Thoracic aorta (tissue), 2 donors: ENCODE results near the gene CYCS. TPM values are rescaled to one million over a fixed set of nuclear protein-coding genes. Genes with fewer than 3 reads are reported as not detected.

Source experiments
- ATAC-seq: fragments of 150-250 bp; one replicate; pipeline ENCODE4 v1.8.0; 2017; ENCODE audit warnings: low read depth; ENCODE audit not compliant: insufficient number of reproducible peaks, low FRiP score
- DNase-seq: peaks from one replicate; pipeline ENCODE4 v3.0.0-alpha.2; 2020; ENCODE audit warnings: low spot score
- H3K27ac ChIP-seq, 2 donors: fragments of 200-600 bp; sonication (generic); 1 replicate in 1 of 2; 2 replicates in 1 of 2; pipeline ENCODE4 v1.5.1; 2016; ENCODE audit warnings: mild to moderate bottlenecking in 2 of 2, moderate library complexity in 2 of 2
- H3K27me3 ChIP-seq: fragments of 200-600 bp; sonication (generic); replicated peaks from 2 replicates; pipeline ENCODE4 v1.6.0; 2016; ENCODE audit warnings: mild to moderate bottlenecking; ENCODE audit not compliant: insufficient read depth
- H3K36me3 ChIP-seq: fragments of 200-600 bp; sonication (generic); one replicate; pipeline ENCODE4 v1.5.1; 2016
- H3K4me1 ChIP-seq, 2 donors: fragments of 200-600 bp; sonication (generic); 1 replicate in 1 of 2; 2 replicates in 1 of 2; pipeline versions ENCODE4 v1.5.1 to v1.6.0; 2016; ENCODE audit warnings: low read depth in 2 of 2, mild to moderate bottlenecking in 1 of 2; ENCODE audit not compliant: control insufficient read depth in 1 of 2
- H3K4me3 ChIP-seq: fragments of 200-600 bp; sonication (generic); 2 replicates; pipeline ENCODE4 v1.5.1; 2016; ENCODE audit warnings: mild to moderate bottlenecking
- H3K9me3 ChIP-seq: fragments of 200-600 bp; sonication (generic); 2 replicates; pipeline ENCODE4 v1.5.1; 2016
- CTCF ChIP-seq: fragments of 200-600 bp; sonication (generic); IDR thresholded peaks from one replicate; pipeline ENCODE4 v1.5.1; 2019; ENCODE audit warnings: antibody characterized with exemption
- total RNA-seq, 2 donors: library from RNA; depleted of rRNA; stranded (reverse); fragments of >200 nt; gene quantifications; one replicate each; pipeline versions ENCODE4 v1.1.0 to v1.2.3, GENCODE V29; 2016

CYCS gene
- total RNA-seq, 2 donors from 2014 or later: 16.8 to 29.7 TPM

GRCh38 chr7:25109276-25109675 lies 15.8 kb downstream of the CYCS start:
- no peak for ATAC-seq
- Histone ChIP-seq H3K4me3 (no peak overlapping the region), H3K36me3 (no peaks in the 10 kb centered on the region), H3K9me3 (no peaks in the 10 kb centered on the region), H3K4me1 (no peaks in the 10 kb centered on the region), H3K27ac (no peak overlapping the region), H3K27me3 (no peaks in the 10 kb centered on the region)
- DNase-seq: no peak
- no peak for TF ChIP-seq CTCF

GRCh38 chr7:25105911-25106310 lies 19.1 kb downstream of the CYCS start:
- Histone ChIP-seq H3K4me3 (no peak overlapping the region), H3K4me1 (no peaks in the 10 kb centered on the region), H3K36me3 (no peaks in the 10 kb centered on the region), H3K27me3 (no peaks in the 10 kb centered on the region), H3K9me3 (no peaks in the 10 kb centered on the region), H3K27ac (no peak overlapping the region)
- DNase-seq (no peak), ATAC-seq (no peak)
- no peak for TF ChIP-seq CTCF

- Histone ChIP-seq H3K4me1 (no peaks in the 10 kb centered on the region), H3K27ac (no peak overlapping the region), H3K27me3 (no peaks in the 10 kb centered on the region), H3K9me3 (no peaks in the 10 kb centered on the region), H3K4me3 (no peak overlapping the region), H3K36me3 (no peaks in the 10 kb centered on the region)
- DNase-seq: no peak
- TF ChIP-seq CTCF: no peak
- ATAC-seq: no peak
Observed at GRCh38 chr7:25103773-25104172, 21.3 kb downstream of the CYCS start.

GRCh38 chr7:25101817-25102216 lies 23.2 kb downstream of the CYCS start:
- no peaks in the 10 kb centered on the region for H3K36me3 ChIP-seq
- DNase-seq: no peak
- TF ChIP-seq CTCF: no peak
- ATAC-seq: no peak
- H3K27ac ChIP-seq: no peak overlapping the region
- H3K27me3 ChIP-seq: no peaks in the 10 kb centered on the region
- H3K4me3 ChIP-seq: no peak overlapping the region
- H3K9me3 ChIP-seq: no peaks in the 10 kb centered on the region
- no peaks in the 10 kb centered on the region for H3K4me1 ChIP-seq

- no peaks in the 10 kb centered on the region for H3K27me3 ChIP-seq
- peak; percentile 21 for DNase-seq
- no peak for ATAC-seq
- H3K9me3 ChIP-seq: no peaks in the 10 kb centered on the region
- no peak overlapping the region for H3K4me3 ChIP-seq
- H3K27ac ChIP-seq: no peak overlapping the region
- TF ChIP-seq CTCF: peak; percentile 41
- H3K4me1 ChIP-seq: no peaks in the 10 kb centered on the region
- no peaks in the 10 kb centered on the region for H3K36me3 ChIP-seq
Observed at GRCh38 chr7:25098096-25099046, 26.7 kb downstream of the CYCS start.
